Spleen (tissue), 11 donors: ENCODE data around the gene CMKLR1. TPM values are rescaled to one million over a fixed set of nuclear protein-coding genes. Genes with fewer than 3 reads are reported as not detected.

ENCODE experiments used
- DNase-seq: peaks from one replicate; pipeline ENCODE4 v3.0.0-alpha.2; 2020
- H3K27ac ChIP-seq, 8 donors: fragments of 200-600 bp; sonication (generic) in 7 of 8; 1 replicate in 4 of 8; 2 replicates in 4 of 8; pipeline versions ENCODE4 v1.5.0 to v1.8.0; 2016 to 2021; ENCODE audit warnings: inconsistent platforms in 4 of 8, mild to moderate bottlenecking in 4 of 8, moderate library complexity in 1 of 8
- H3K27me3 ChIP-seq, 7 donors: fragments of 200-600 bp; sonication (generic) in 6 of 7; replicated peaks in 1 of 7; 1 replicate in 4 of 7; 2 replicates in 3 of 7; pipeline versions ENCODE4 v1.5.0 to v1.8.0; 2016 to 2021; ENCODE audit warnings: inconsistent platforms in 3 of 7, mild to moderate bottlenecking in 1 of 7
- H3K36me3 ChIP-seq, 6 donors: fragments of 200-600 bp; sonication (generic) in 5 of 6; 1 replicate in 4 of 6; 2 replicates in 2 of 6; pipeline versions ENCODE4 v1.5.0 to v1.8.0; 2016 to 2021; ENCODE audit warnings: inconsistent platforms in 2 of 6
- H3K4me1 ChIP-seq, 6 donors: fragments of 200-600 bp; sonication (generic) in 5 of 6; 1 replicate in 3 of 6; 2 replicates in 3 of 6; pipeline versions ENCODE4 v1.5.0 to v1.8.0; 2016 to 2021; ENCODE audit warnings: inconsistent platforms in 3 of 6
- H3K4me3 ChIP-seq, 8 donors: fragments of 200-600 bp; sonication (generic) in 7 of 8; 1 replicate in 4 of 8; 2 replicates in 4 of 8; pipeline versions ENCODE4 v1.5.0 to v1.8.0; 2016 to 2021; ENCODE audit warnings: inconsistent platforms in 4 of 8, mild to moderate bottlenecking in 4 of 8, moderate library complexity in 2 of 8
- H3K9me3 ChIP-seq, 8 donors: fragments of 200-600 bp; sonication (generic) in 7 of 8; 1 replicate in 4 of 8; 2 replicates in 4 of 8; pipeline versions ENCODE4 v1.5.0 to v1.8.0; 2016 to 2021; ENCODE audit warnings: inconsistent platforms in 4 of 8
- CTCF ChIP-seq, 11 experiments: fragments of 200-600 bp in 7 of 11; fragments of 450-650 bp in 4 of 11; sonication (generic) in 4 of 11; IDR thresholded peaks in 8 of 11; conservative IDR thresholded peaks in 3 of 11; 1 replicate in 7 of 11; 2 replicates in 4 of 11; pipeline versions ENCODE4 v1.4.0 to v1.8.0; 2016 to 2021; ENCODE audit warnings: antibody characterized with exemption in 11 of 11, inconsistent platforms in 4 of 11, mild to moderate bottlenecking in 1 of 11
- POLR2A ChIP-seq, 3 donors: fragments of 450-650 bp; IDR thresholded peaks; one replicate each; pipeline ENCODE4 v1.5.1; 2017; ENCODE audit warnings: antibody characterized with exemption in 3 of 3, mild to moderate bottlenecking in 1 of 3
- POLR2AphosphoS5 ChIP-seq, 3 donors: sonication (generic); formaldehyde crosslinking; IDR thresholded peaks; one replicate each; pipeline ENCODE4 v1.5.1; 2017; ENCODE audit warnings: antibody characterized with exemption in 3 of 3
- WGBS, 5 donors: extraction: QIAGEN DNeasy Blood & Tissue Kit in 3 of 5; methylation state at CpG; one replicate each; pipeline versions ENCODE4 v1.1.5 to v1.1.7; 2013 to 2018; 5-methylcytosine and 5-hydroxymethylcytosine counted together
- intact Hi-C: fragments of 100-400 bp; cut with DNase I; formaldehyde crosslinking; loops from one replicate; pipeline ENCODE4 v1.15.0; 2023; ENCODE audit warnings: low total_unique reads
- polyA plus RNA-seq, 3 donors: library from polyadenylated mRNA; stranded (reverse); fragments of 200-250 nt; gene quantifications; one replicate each; pipeline ENCODE4 v1.2.1, GENCODE V29; 2013
- total RNA-seq, 7 donors: library from RNA; depleted of rRNA in 3 of 7; stranded (reverse); fragments of >200 nt in 3 of 7; fragmentation: NEBNext Ultra II Directional in 4 of 7; extraction: Animal tissue kit (Norgen Biotek cat#: 25700) in 4 of 7; gene quantifications; one replicate each; pipeline versions ENCODE4 v1.1.0 to v1.2.1, GENCODE V29; 2016 to 2021
- donor health status: healthy with polysubstance abuse.
- donor health status: DM: no; HTN: no; CAD: no; lungs with moderate emphysema.
- donor health status: DM: no; HTN: no; CAD: no.
- donor health status: Bipolar disorder and iron deficiency.
- donor health status: healthy.
- donor health status: DM: no; HTN: no; CAD: no.
- donor health status: DM: yes; HTN: yes; CAD: no.

The CMKLR1 gene
- total and polyA plus RNA-seq, 10 donors: 6.3 to 118 (median 75.4) TPM

- no peak overlapping the region for H3K4me3 ChIP-seq
- TF ChIP-seq POLR2AphosphoS5 (IDR thresholded peaks at IDR 0.05) (no peak), POLR2A (IDR thresholded peaks at IDR 0.05) (no peak), CTCF (IDR thresholded peaks at IDR 0.05 in 8 of 11, conservative IDR thresholded peaks at IDR 0.05 in 3 of 11) (no peak)
- no peak overlapping the region for H3K27ac ChIP-seq
- H3K27me3 ChIP-seq: peaks cover 0 to 6% (median 0%) of the 10 kb centered on the region in 7 donors
- DNase-seq: no peak
- H3K4me1 ChIP-seq: no peaks in the 10 kb centered on the region
- H3K36me3 ChIP-seq: no peaks in the 10 kb centered on the region
- H3K9me3 ChIP-seq: peaks cover 0 to 7% (median 0%) of the 10 kb centered on the region in 8 donors
- 66 to 85% (median 76%) methylated on average over 6 of the region's 6 CpGs for WGBS, 5 donors
- intact Hi-C loops: no loop called here
These were observed 66.9 kb downstream of the CMKLR1 start for GRCh38 chr12:108271951-108272872.

- Histone ChIP-seq H3K27ac (no peak overlapping the region), H3K4me1 (no peaks in the 10 kb centered on the region), H3K9me3 (peaks cover 0 to 7% (median 0%) of the 10 kb centered on the region in 8 donors), H3K27me3 (peaks cover 0 to 8% (median 0%) of the 10 kb centered on the region in 7 donors), H3K36me3 (no peaks in the 10 kb centered on the region), H3K4me3 (no peak overlapping the region)
- intact Hi-C loops: no loop called here
- TF ChIP-seq POLR2AphosphoS5 (IDR thresholded peaks at IDR 0.05) (no peak), POLR2A (IDR thresholded peaks at IDR 0.05) (no peak), CTCF (IDR thresholded peaks at IDR 0.05 in 8 of 11, conservative IDR thresholded peaks at IDR 0.05 in 3 of 11) (no peak)
- WGBS, 5 donors: 67 to 84% (median 69%) methylated on average over 2 of the region's 2 CpGs
- DNase-seq: no peak
These were observed 68.3 kb downstream of the CMKLR1 start for GRCh38 chr12:108270849-108271143.

- no peak for TF ChIP-seq CTCF (IDR thresholded peaks at IDR 0.05 in 8 of 11, conservative IDR thresholded peaks at IDR 0.05 in 3 of 11)
- no peak for TF ChIP-seq POLR2A (IDR thresholded peaks at IDR 0.05)
- no peak for TF ChIP-seq POLR2AphosphoS5 (IDR thresholded peaks at IDR 0.05)
- no peak overlapping the region for H3K27ac ChIP-seq
These were observed 68.9 kb downstream of the CMKLR1 start for GRCh38 chr12:108270035-108270848.

GRCh38 chr12:108269224-108269623, 69.9 kb downstream of the CMKLR1 start:
- intact Hi-C loops: no loop called here
- H3K4me1 ChIP-seq: no peaks in the 10 kb centered on the region
- H3K27me3 ChIP-seq: peaks cover 0 to 8% (median 0%) of the 10 kb centered on the region in 7 donors
- DNase-seq: no peak
- no peaks in the 10 kb centered on the region for H3K36me3 ChIP-seq
- no peak overlapping the region for H3K27ac ChIP-seq
- no peak for TF ChIP-seq CTCF (IDR thresholded peaks at IDR 0.05 in 8 of 11, conservative IDR thresholded peaks at IDR 0.05 in 3 of 11)
- no peak for TF ChIP-seq POLR2AphosphoS5 (IDR thresholded peaks at IDR 0.05)
- no peak for TF ChIP-seq POLR2A (IDR thresholded peaks at IDR 0.05)
- 82 to 89% (median 87%) methylated on average over 1 of the region's 1 CpG for WGBS, 5 donors
- H3K9me3 ChIP-seq: no peaks in the 10 kb centered on the region
- no peak overlapping the region for H3K4me3 ChIP-seq

More at GRCh38 chr12:108270035-108270848, 68.9 kb downstream of the CMKLR1 start:
- intact Hi-C loops: no loop called here
- Histone ChIP-seq H3K27me3 (peaks cover 0 to 8% (median 0%) of the 10 kb centered on the region in 7 donors), H3K9me3 (peaks cover 0 to 7% (median 0%) of the 10 kb centered on the region in 8 donors), H3K4me1 (no peaks in the 10 kb centered on the region), H3K36me3 (no peaks in the 10 kb centered on the region), H3K4me3 (no peak overlapping the region)
- WGBS, 5 donors: 49 to 61% (median 54%) methylated on average over 2 of the region's 2 CpGs
- no peak for DNase-seq
